Measurements from ENCODE around the gene CRYBG3.

GRCh38 chr3:97928986-97929385, 107.2 kb downstream of the CRYBG3 start:
- TF ChIP-seq POLR2A (IDR thresholded peaks at IDR 0.05), result no peak
- TF ChIP-seq CTCF (IDR thresholded peaks at IDR 0.05), result no peak
